ENCODE results near the gene RAD52.

The RAD52 gene

DNA sequence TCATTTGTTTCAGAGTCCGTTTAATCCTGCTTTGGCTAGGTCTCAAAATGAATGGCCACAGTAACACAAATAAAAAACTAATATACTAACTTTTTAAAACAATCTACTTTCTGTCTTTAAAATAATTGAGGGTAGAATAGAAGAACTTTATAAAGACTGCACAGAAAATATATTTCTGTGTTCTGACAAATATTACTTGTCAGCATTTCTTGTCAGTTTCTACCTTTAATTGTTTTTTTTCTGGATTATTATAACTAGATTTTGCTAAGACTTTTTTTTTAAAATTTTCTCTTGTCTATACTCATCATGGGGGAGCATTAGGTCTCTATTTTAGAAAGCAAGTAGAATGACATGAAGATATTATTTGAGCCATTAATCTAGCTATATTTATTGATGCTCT lies 86.2 kb downstream of the RAD52 start:
- DNase-seq: no peak

DNA sequence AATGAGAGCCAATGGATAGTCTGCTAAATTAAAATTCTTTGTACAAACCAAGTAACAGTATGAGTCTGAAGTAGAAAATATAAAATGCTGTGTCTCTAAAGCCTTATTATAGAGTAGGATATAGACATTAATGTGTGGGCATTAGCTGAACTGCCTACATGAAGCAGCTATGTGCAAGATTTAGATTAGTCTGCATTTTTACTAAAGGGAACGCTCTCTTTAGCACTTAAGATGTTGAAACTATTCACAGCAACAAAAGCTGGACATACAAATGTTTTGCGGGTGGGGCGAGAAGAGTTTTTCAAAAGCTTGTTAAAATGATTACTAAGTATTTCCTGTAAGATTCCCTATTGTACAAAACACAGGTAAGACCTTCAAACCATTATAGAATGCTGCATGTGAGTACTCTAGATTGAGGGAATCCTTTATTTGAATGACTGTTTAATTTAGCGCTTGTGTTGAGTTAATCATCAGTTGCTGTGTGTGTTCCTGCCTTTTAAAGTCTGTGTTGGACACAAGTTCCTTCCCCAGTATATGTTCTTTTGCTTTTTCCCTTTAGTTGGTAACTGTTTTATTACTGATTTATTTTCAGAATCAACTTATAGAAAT lies 87.1 kb downstream of the RAD52 start:
- DNase-seq: no peak
